PC-9 (cell line): ENCODE measurements around the gene ARMC2.

Source experiments
- CTCF ChIP-seq: fragments of 200-600 bp; sonication (generic); conservative IDR thresholded peaks from 2 replicates; pipeline ENCODE4 v1.6.1; 2017; ENCODE audit warnings: mixed run types, antibody characterized with exemption, mild to moderate bottlenecking, moderate library complexity
- EZH2 ChIP-seq: fragments of 200-600 bp; sonication (generic); IDR thresholded peaks from 2 replicates; pipeline ENCODE4 v1.8.0; 2017; ENCODE audit warnings: antibody characterized with exemption, low read depth

- TF ChIP-seq CTCF (no peak), EZH2 (no peak)
Measured at GRCh38 chr6:108872575-108872974, 24.4 kb downstream of the ARMC2 start.
